Measurements from ENCODE around the gene SCUBE1. TPM values are rescaled to one million over a fixed set of nuclear protein-coding genes. Genes with fewer than 3 reads are reported as not detected.

Gene SCUBE1
- total RNA-seq, 1 donor from 2014 or later = 54.7 TPM

- Mint-ChIP-seq H3K27ac (ENCODE audit: unreplicated experiment) (no peak overlapping the region), H3K36me3 (ENCODE audit: low read depth, unreplicated experiment) (no peaks in the 10 kb centered on the region), H3K9me3 (ENCODE audit: unreplicated experiment) (no peaks in the 10 kb centered on the region), H3K27me3 (ENCODE audit: unreplicated experiment) (peaks cover 16% of the 10 kb centered on the region), H3K4me1 (ENCODE audit: unreplicated experiment) (peaks cover 27% of the 10 kb centered on the region), H3K4me3 (ENCODE audit: unreplicated experiment) (no peak overlapping the region)
- DNase-seq (ENCODE audit: low spot score) = no peak
- TF ChIP-seq CTCF (IDR thresholded peaks at IDR 0.05; ENCODE audit: unreplicated experiment) = no peak
Observed at GRCh38 chr22:43274595-43275240, 68.5 kb downstream of the SCUBE1 start.

- Mint-ChIP-seq H3K9me3 (ENCODE audit: unreplicated experiment) (no peaks in the 10 kb centered on the region), H3K27ac (ENCODE audit: unreplicated experiment) (no peak overlapping the region), H3K36me3 (ENCODE audit: low read depth, unreplicated experiment) (no peaks in the 10 kb centered on the region), H3K4me3 (ENCODE audit: unreplicated experiment) (no peak overlapping the region), H3K27me3 (ENCODE audit: unreplicated experiment) (peaks cover 16% of the 10 kb centered on the region), H3K4me1 (ENCODE audit: unreplicated experiment) (peaks cover 27% of the 10 kb centered on the region)
- TF ChIP-seq CTCF (IDR thresholded peaks at IDR 0.05; ENCODE audit: unreplicated experiment) = peak; percentile 69
- DNase-seq (ENCODE audit: low spot score) = peak; percentile 60
Observed at GRCh38 chr22:43273902-43274484, 69.2 kb downstream of the SCUBE1 start.

- no peak for DNase-seq (ENCODE audit: low spot score)
- TF ChIP-seq CTCF (IDR thresholded peaks at IDR 0.05; ENCODE audit: unreplicated experiment) = no peak
- Mint-ChIP-seq H3K27ac (ENCODE audit: unreplicated experiment) (no peak overlapping the region), H3K4me3 (ENCODE audit: unreplicated experiment) (no peak overlapping the region), H3K36me3 (ENCODE audit: low read depth, unreplicated experiment) (peaks cover 7% of the 10 kb centered on the region), H3K27me3 (ENCODE audit: unreplicated experiment) (peaks cover 13% of the 10 kb centered on the region), H3K9me3 (ENCODE audit: unreplicated experiment) (no peaks in the 10 kb centered on the region), H3K4me1 (ENCODE audit: unreplicated experiment) (peaks cover 27% of the 10 kb centered on the region)
Observed at GRCh38 chr22:43272869-43273318, 70.3 kb downstream of the SCUBE1 start.

- no peak overlapping the region for H3K27ac Mint-ChIP-seq (ENCODE audit: unreplicated experiment)
- H3K4me3 Mint-ChIP-seq (ENCODE audit: unreplicated experiment) = no peak overlapping the region
- TF ChIP-seq CTCF (IDR thresholded peaks at IDR 0.05; ENCODE audit: unreplicated experiment) = no peak
- H3K4me1 Mint-ChIP-seq (ENCODE audit: unreplicated experiment) = peaks cover 27% of the 10 kb centered on the region
- no peaks in the 10 kb centered on the region for H3K9me3 Mint-ChIP-seq (ENCODE audit: unreplicated experiment)
- peaks cover 7% of the 10 kb centered on the region for H3K36me3 Mint-ChIP-seq (ENCODE audit: low read depth, unreplicated experiment)
- no peak for DNase-seq (ENCODE audit: low spot score)
- H3K27me3 Mint-ChIP-seq (ENCODE audit: unreplicated experiment) = peaks cover 13% of the 10 kb centered on the region
Observed at GRCh38 chr22:43272301-43272700, 70.9 kb downstream of the SCUBE1 start.

- no peak for TF ChIP-seq CTCF (IDR thresholded peaks at IDR 0.05; ENCODE audit: unreplicated experiment)
Observed at GRCh38 chr22:43270949-43271348, 72.2 kb downstream of the SCUBE1 start.

More at GRCh38 chr22:43270949-43271348, 72.2 kb downstream of the SCUBE1 start:
- Mint-ChIP-seq H3K27me3 (ENCODE audit: unreplicated experiment) (peaks cover 7% of the 10 kb centered on the region), H3K4me1 (ENCODE audit: unreplicated experiment) (peaks cover 16% of the 10 kb centered on the region), H3K27ac (ENCODE audit: unreplicated experiment) (no peak overlapping the region), H3K4me3 (ENCODE audit: unreplicated experiment) (no peak overlapping the region), H3K9me3 (ENCODE audit: unreplicated experiment) (no peaks in the 10 kb centered on the region), H3K36me3 (ENCODE audit: low read depth, unreplicated experiment) (peaks cover 7% of the 10 kb centered on the region)
- no peak for DNase-seq (ENCODE audit: low spot score)

All from endothelial cell (in vitro differentiated cells).